Endodermal cell (in vitro differentiated cells): Measurements from ENCODE around the gene UBE2Q2. TPM values are rescaled to one million over a fixed set of nuclear protein-coding genes. Genes with fewer than 3 reads are reported as not detected.

Experiments used
- DNase-seq: peaks from one replicate; pipeline ENCODE4 v3.0.0-alpha.2; 2017
- H3K27ac ChIP-seq: 2 replicates; pipeline ENCODE4 v1.5.1; 2013; ENCODE audit warnings: mild to moderate bottlenecking, low read depth, low read length, moderate library complexity
- H3K27me3 ChIP-seq: 2 replicates; pipeline ENCODE4 v1.6.1; 2013; ENCODE audit warnings: mild to moderate bottlenecking, low read length, moderate library complexity; ENCODE audit not compliant: insufficient read depth, control insufficient read depth, poor library complexity, severe bottlenecking
- H3K36me3 ChIP-seq: 2 replicates; pipeline ENCODE4 v1.7.0; 2013; ENCODE audit warnings: mild to moderate bottlenecking, low read length, moderate library complexity; ENCODE audit not compliant: control insufficient read depth, insufficient read depth
- H3K4me1 ChIP-seq: one replicate; pipeline ENCODE4 v1.7.0; 2013; ENCODE audit warnings: low read length; ENCODE audit not compliant: control insufficient read depth, insufficient read depth
- H3K4me3 ChIP-seq: 2 replicates; pipeline ENCODE4 v1.5.1; 2013; ENCODE audit warnings: mild to moderate bottlenecking, low read length, moderate library complexity
- H3K9ac ChIP-seq: 2 replicates; pipeline ENCODE4 v1.6.1; 2013; ENCODE audit warnings: mild to moderate bottlenecking, low read length, moderate library complexity; ENCODE audit not compliant: poor library complexity, severe bottlenecking; ENCODE audit errors: extremely low read depth
- H3K9me3 ChIP-seq: 2 replicates; pipeline ENCODE4 v1.6.1; 2013; ENCODE audit warnings: mild to moderate bottlenecking, low read length, moderate library complexity; ENCODE audit not compliant: control insufficient read depth
- H3K27ac Mint-ChIP-seq: 2 replicates; pipeline ENCODE4 v1.8.0; 2020; ENCODE audit warnings: mixed read lengths
- H3K27me3 Mint-ChIP-seq: 2 replicates; pipeline ENCODE4 v1.8.0; 2021; ENCODE audit warnings: mild to moderate bottlenecking, mixed read lengths; ENCODE audit not compliant: insufficient read depth
- H3K36me3 Mint-ChIP-seq: 2 replicates; pipeline ENCODE4 v1.8.0; 2020; ENCODE audit warnings: low read depth, mixed read lengths
- H3K4me1 Mint-ChIP-seq: 2 replicates; pipeline ENCODE4 v1.8.0; 2020; ENCODE audit warnings: mixed read lengths
- H3K4me3 Mint-ChIP-seq: 2 replicates; pipeline ENCODE4 v1.8.0; 2020; ENCODE audit warnings: mild to moderate bottlenecking, moderate library complexity, mixed read lengths
- H3K9me3 Mint-ChIP-seq: 2 replicates; pipeline ENCODE4 v1.8.0; 2020; ENCODE audit warnings: mild to moderate bottlenecking, mixed read lengths
- WGBS, 2 experiments: methylation state at CpG; one replicate each; pipeline versions ENCODE4 v1.1.5 to v1.1.7; 2013; ENCODE audit warnings: missing lambda C conversion rate in 2 of 2, mixed read lengths in 1 of 2; ENCODE audit not compliant: insufficient coverage in 1 of 2, insufficient read length in 1 of 2; 5-methylcytosine and 5-hydroxymethylcytosine counted together
- total RNA-seq, 2 donors: library from RNA; stranded (reverse); fragmentation: NEBNext Ultra II Directional in 1 of 2; extraction: Animal tissue kit (Norgen Biotek cat#: 25700) in 1 of 2; gene quantifications; 2 replicates in 1 of 2; 3 replicates in 1 of 2; pipeline ENCODE4 v1.2.1, GENCODE V29; 2021
- TF ChIP-seq, protein P1 (sequence below): fragments of 200-600 bp; sonication (generic); conservative IDR thresholded peaks from 2 replicates; pipeline ENCODE4 v1.5.0; 2021; ENCODE audit warnings: antibody characterized with exemption, mild to moderate bottlenecking

Gene UBE2Q2
- total RNA-seq, 2 donors from 2014 or later, result 29.5 to 37.1 TPM

DNA sequence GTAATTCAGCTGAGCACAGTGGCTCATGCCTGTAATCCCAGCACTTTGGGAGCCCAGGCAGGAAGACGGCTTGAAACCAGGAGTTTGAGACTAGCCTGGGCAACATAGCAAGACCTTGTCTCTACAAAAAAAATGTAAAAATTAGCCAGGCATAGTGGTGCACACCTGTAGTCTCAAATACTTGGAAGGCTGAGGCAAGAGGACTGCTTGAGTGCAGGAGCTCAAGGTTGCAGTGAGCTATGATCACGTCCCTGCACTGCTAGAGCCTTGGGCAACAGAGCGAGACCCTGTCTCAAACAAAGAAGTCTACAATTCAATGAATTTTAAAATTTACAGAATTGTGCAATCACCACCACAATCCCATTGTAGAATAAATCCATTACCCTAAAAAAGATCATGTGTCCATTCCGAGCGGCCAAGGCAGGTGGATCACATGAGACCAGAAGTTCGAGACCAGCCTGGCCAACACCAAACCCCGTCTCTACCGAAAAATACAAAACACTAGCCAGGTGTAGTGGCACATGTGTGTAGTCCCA is 105.6 kb downstream of the UBE2Q2 start:
- H3K9me3 Mint-ChIP-seq, result peaks cover 9% of the 10 kb centered on the region
- 67 to 81% methylated on average over 4 to 8 of the region's 8 CpGs for WGBS, 2 experiments
- TF ChIP-seq, protein P1, sequence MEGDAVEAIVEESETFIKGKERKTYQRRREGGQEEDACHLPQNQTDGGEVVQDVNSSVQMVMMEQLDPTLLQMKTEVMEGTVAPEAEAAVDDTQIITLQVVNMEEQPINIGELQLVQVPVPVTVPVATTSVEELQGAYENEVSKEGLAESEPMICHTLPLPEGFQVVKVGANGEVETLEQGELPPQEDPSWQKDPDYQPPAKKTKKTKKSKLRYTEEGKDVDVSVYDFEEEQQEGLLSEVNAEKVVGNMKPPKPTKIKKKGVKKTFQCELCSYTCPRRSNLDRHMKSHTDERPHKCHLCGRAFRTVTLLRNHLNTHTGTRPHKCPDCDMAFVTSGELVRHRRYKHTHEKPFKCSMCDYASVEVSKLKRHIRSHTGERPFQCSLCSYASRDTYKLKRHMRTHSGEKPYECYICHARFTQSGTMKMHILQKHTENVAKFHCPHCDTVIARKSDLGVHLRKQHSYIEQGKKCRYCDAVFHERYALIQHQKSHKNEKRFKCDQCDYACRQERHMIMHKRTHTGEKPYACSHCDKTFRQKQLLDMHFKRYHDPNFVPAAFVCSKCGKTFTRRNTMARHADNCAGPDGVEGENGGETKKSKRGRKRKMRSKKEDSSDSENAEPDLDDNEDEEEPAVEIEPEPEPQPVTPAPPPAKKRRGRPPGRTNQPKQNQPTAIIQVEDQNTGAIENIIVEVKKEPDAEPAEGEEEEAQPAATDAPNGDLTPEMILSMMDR, result no peak
- H3K36me3 ChIP-seq, result no peaks in the 10 kb centered on the region
- no peak overlapping the region for H3K4me3 Mint-ChIP-seq
- no peaks in the 10 kb centered on the region for H3K27me3 ChIP-seq
- H3K36me3 Mint-ChIP-seq, result no peaks in the 10 kb centered on the region
- no peak for DNase-seq
- peaks cover under 1% of the 10 kb centered on the region for H3K4me1 Mint-ChIP-seq
- H3K4me3 ChIP-seq, result no peak overlapping the region
- no peaks in the 10 kb centered on the region for H3K27me3 Mint-ChIP-seq
- H3K4me1 ChIP-seq, result no peaks in the 10 kb centered on the region
- no peak overlapping the region for H3K27ac Mint-ChIP-seq
- no peaks in the 10 kb centered on the region for H3K9me3 ChIP-seq
- no peak overlapping the region for H3K27ac ChIP-seq
- no peak overlapping the region for H3K9ac ChIP-seq

Other genes starting within 250 kb of the UBE2Q2 start
- gene SNUPN, start 217.7 kb upstream of the UBE2Q2 start, total RNA-seq, result 10 to 100 TPM; 17.2 to 26.4 TPM
- 10 to 100 TPM; 52.2 to 58.2 TPM for gene IMP3, start 203.2 kb upstream of the UBE2Q2 start, total RNA-seq
- gene SNX33, start 195.5 kb upstream of the UBE2Q2 start, total RNA-seq, result 10 to 100 TPM; 18.9 to 23.2 TPM
- 1 to 10 TPM; 1.8 to 3.3 TPM for gene CSPG4, start 130.6 kb upstream of the UBE2Q2 start, total RNA-seq
- 10 to 100 TPM; 47.6 to 48.1 TPM for gene FBXO22, start 60.4 kb downstream of the UBE2Q2 start, total RNA-seq
- under 1 TPM; 0.51 to 0.95 TPM for gene NRG4, start 169.0 kb downstream of the UBE2Q2 start, total RNA-seq
- gene TMEM266, start 216.5 kb downstream of the UBE2Q2 start, total RNA-seq, result 1 to 10 TPM; 1.8 to 2.0 TPM